Non-pigmented ciliary epithelial cell (primary cell): ENCODE measurements around the gene CHAD.
"Not testable (repeated sequence)": the region's sequence is repeated elsewhere in the genome, so short reads cannot be mapped to it uniquely, and the experiment has no call there.

Source experiments
- DNase-seq: peaks from one replicate; pipeline ENCODE4 v3.0.0-alpha.2; 2010; ENCODE audit warnings: low read depth

CHAD gene

GRCh38 chr17:50473901-50474300 is 5.2 kb upstream of the CHAD start:
- no peak for DNase-seq

GRCh38 chr17:50472761-50473161 is 4.1 kb upstream of the CHAD start:
- not testable (repeated sequence) for DNase-seq

GRCh38 chr17:50472286-50472685 is 3.6 kb upstream of the CHAD start:
- no peak for DNase-seq

- DNase-seq, result no peak
These were observed 2.6 kb upstream of the CHAD start for GRCh38 chr17:50471009-50471905.

GRCh38 chr17:50470426-50470825 is 1.7 kb upstream of the CHAD start:
- DNase-seq, result no peak

- no peak for DNase-seq
These were observed 1.1 kb upstream of the CHAD start for GRCh38 chr17:50469671-50470305.

GRCh38 chr17:50469208-50469605 is 527 bp upstream of the CHAD start:
- no peak for DNase-seq

GRCh38 chr17:50467855-50468303 is 801 bp downstream of the CHAD start:
- DNase-seq, result no peak

GRCh38 chr17:50467114-50467854 is 1.4 kb downstream of the CHAD start:
- DNase-seq, result no peak

GRCh38 chr17:50466371-50467113 is 2.1 kb downstream of the CHAD start:
- no peak for DNase-seq

- no peak for DNase-seq
These were observed 3.0 kb downstream of the CHAD start for GRCh38 chr17:50465635-50466034.

- no peak for DNase-seq
These were observed 3.5 kb downstream of the CHAD start for GRCh38 chr17:50465171-50465570.

- DNase-seq, result no peak
These were observed 3.9 kb downstream of the CHAD start for GRCh38 chr17:50464736-50465135.

GRCh38 chr17:50464121-50464520 is 4.6 kb downstream of the CHAD start:
- no peak for DNase-seq

- no peak for DNase-seq
These were observed 6.2 kb downstream of the CHAD start for GRCh38 chr17:50462446-50462845.

GRCh38 chr17:50461550-50462132 is 7.0 kb downstream of the CHAD start:
- no peak for DNase-seq

- no peak for DNase-seq
These were observed 7.7 kb downstream of the CHAD start for GRCh38 chr17:50460831-50461526.

- no peak for DNase-seq
These were observed 8.9 kb downstream of the CHAD start for GRCh38 chr17:50459756-50460155.

GRCh38 chr17:50458701-50459676 is 9.7 kb downstream of the CHAD start:
- no peak for DNase-seq

- DNase-seq, result no peak
These were observed 10.4 kb downstream of the CHAD start for GRCh38 chr17:50458270-50458669.
